GM12878 (cell line): Measurements from ENCODE around the gene CD209. TPM values are rescaled to one million over a fixed set of nuclear protein-coding genes. Genes with fewer than 3 reads are reported as not detected.
A peak's percentile ranks its signal among the peaks of the same experiment; 100 is the strongest.

Experiments used
- CEBPZ ChIP-seq: fragments of 150-350 bp; IDR thresholded peaks from 2 replicates; pipeline ENCODE4 v1.6.1; 2016; ENCODE audit warnings: low read depth, low read length
- CTCF ChIP-seq, 3 experiments: IDR thresholded peaks in 2 of 3; conservative IDR thresholded peaks in 1 of 3; 2 replicates each; pipeline ENCODE4 v1.5.1; 2011; ENCODE audit warnings: low read depth in 3 of 3, low read length in 3 of 3, mild to moderate bottlenecking in 3 of 3, control low read depth in 2 of 3, moderate library complexity in 2 of 3, inconsistent platforms in 1 of 3, mixed read lengths in 1 of 3; ENCODE audit not compliant: control insufficient read depth in 2 of 3, insufficient read depth in 1 of 3; ENCODE audit errors: extremely low read depth in 1 of 3
- EP300 ChIP-seq, 2 experiments: fragments of 150-350 bp in 1 of 2; IDR thresholded peaks; 2 replicates each; pipeline ENCODE4 v1.6.1; 2011 to 2012; ENCODE audit warnings: low read depth in 2 of 2, low read length in 2 of 2, borderline replicate concordance in 1 of 2, improper control_type of control experiment in 1 of 2, inconsistent platforms in 1 of 2; ENCODE audit not compliant: control insufficient read depth in 1 of 2
- LARP7 ChIP-seq: fragments of 450-650 bp; IDR thresholded peaks from 2 replicates; pipeline ENCODE4 v1.6.1; 2017; ENCODE audit warnings: mild to moderate bottlenecking
- POLR2AphosphoS2 ChIP-seq: IDR thresholded peaks from 2 replicates; pipeline ENCODE4 v1.6.1; 2011; ENCODE audit warnings: low read depth, mild to moderate bottlenecking, low read length, improper control_type of control experiment, moderate library complexity
- RAD21 ChIP-seq: IDR thresholded peaks from 2 replicates; pipeline ENCODE4 v1.6.1; 2011; ENCODE audit warnings: mild to moderate bottlenecking, low read depth, low read length, moderate library complexity; ENCODE audit not compliant: insufficient read depth
- SIN3A ChIP-seq: IDR thresholded peaks from 2 replicates; pipeline ENCODE4 v1.6.1; 2012; ENCODE audit warnings: low read depth, low read length, improper control_type of control experiment
- SKIL ChIP-seq: fragments of 450-650 bp; IDR thresholded peaks from 2 replicates; pipeline ENCODE4 v1.6.1; 2017; ENCODE audit warnings: mild to moderate bottlenecking, low read depth, inconsistent platforms; ENCODE audit not compliant: poor library complexity, severe bottlenecking
- SMAD5 ChIP-seq: IDR thresholded peaks from 2 replicates; pipeline ENCODE4 v1.6.1; 2016; ENCODE audit warnings: antibody characterized with exemption, low read depth
- STAT3 ChIP-seq: IDR thresholded peaks from 2 replicates; pipeline ENCODE4 v1.6.1; 2011; ENCODE audit warnings: low read depth, low read length, improper control_type of control experiment
- ZNF687 ChIP-seq: fragments of 450-650 bp; IDR thresholded peaks from 2 replicates; pipeline ENCODE4 v1.6.1; 2017; ENCODE audit warnings: mild to moderate bottlenecking, moderate library complexity
- polyA plus RNA-seq, 11 experiments: library from polyadenylated mRNA; depleted of rRNA in 4 of 11; unstranded in 6 of 11; stranded (reverse) in 5 of 11; fragments of >200 nt; fragmentation: Nextera tagmentation in 4 of 11; fragmentation: Illumina TruSeq in 1 of 11; extraction: Ambion mirVana in 4 of 11; extraction: Trizol in 1 of 11; gene quantifications; 1 replicate in 1 of 11; 2 replicates in 10 of 11; pipeline versions ENCODE4 v1.2.1 to v1.2.3, GENCODE V29; 2011 to 2016; ENCODE audit warnings: inconsistent platforms in 2 of 11, missing spikeins in 2 of 11, low read depth in 1 of 11
- total RNA-seq, 4 experiments: library from RNA; depleted of rRNA in 3 of 4; stranded (reverse); fragments of >200 nt in 3 of 4; fragmentation: Illumina TruSeq in 1 of 4; extraction: Trizol in 1 of 4; gene quantifications; 2 replicates each; pipeline versions ENCODE4 v1.2.1 to v1.2.3, GENCODE V29; 2013 to 2021

CD209 gene
- total and polyA plus RNA-seq, 10 of the 15 experiments (the other 5 are each of a cell fraction or from before 2014, with no cell fraction given), result 0.04 to 0.21 (median 0.10) TPM; not detected in 3

GRCh38 chr19:7699417-7700401, 47.6 kb downstream of the CD209 start (continued):
- TF ChIP-seq ZNF687 (peak; percentile 59), RAD21 (no peak), SMAD5 (no peak), EP300 (IDR thresholded peaks at IDR 0.05; ENCODE audit: borderline replicate concordance in 1 of 2, control insufficient read depth in 1 of 2, low read depth in 2 of 2, low read length in 2 of 2) (peak in 1 of 2 experiments; percentile 34; a peak in 1 of 4 replicates), CTCF (IDR thresholded peaks at IDR 0.05 in 2 of 3, conservative IDR thresholded peaks at IDR 0.05 in 1 of 3; ENCODE audit: control insufficient read depth in 2 of 3, extremely low read depth in 1 of 3, insufficient read depth in 1 of 3, low read depth in 3 of 3, low read length in 3 of 3) (no peak), LARP7 (peak; percentile 28; the same call in 1 of the 2 replicates), CEBPZ (no peak), STAT3 (no peak), POLR2AphosphoS2 (no peak), SKIL (peak; percentile 94), SIN3A (no peak)
